Activated T-helper 2 cell treated with anti-CD3 and anti-CD28 coated beads, Interferon-gamma antibody, Interleukin-2, Interleukin-4, amounts not matched to agents 10 μg/mL and 5 μg/mL and 100 μg/mL, durations not matched to agents 14 hours and 24 hours and 36 hours (primary cell): Measurements from ENCODE around the gene MYBBP1A. TPM values are rescaled to one million over a fixed set of nuclear protein-coding genes. Genes with fewer than 3 reads are reported as not detected.

ENCODE experiments used
- DNase-seq: peaks from one replicate; pipeline ENCODE4 v3.0.0; 2021; ENCODE audit warnings: low spot score
- H3K27ac Mint-ChIP-seq: one replicate; pipeline ENCODE4 v1.8.0; 2021; ENCODE audit warnings: mixed read lengths
- H3K27me3 Mint-ChIP-seq: one replicate; pipeline ENCODE4 v1.8.0; 2021; ENCODE audit warnings: low read depth, mixed read lengths
- H3K36me3 Mint-ChIP-seq: one replicate; pipeline ENCODE4 v1.8.0; 2021; ENCODE audit warnings: low read depth, mixed read lengths
- H3K4me1 Mint-ChIP-seq: one replicate; pipeline ENCODE4 v1.8.0; 2021; ENCODE audit warnings: low read depth, mixed read lengths
- H3K4me3 Mint-ChIP-seq: one replicate; pipeline ENCODE4 v1.8.0; 2021; ENCODE audit warnings: low read depth, mild to moderate bottlenecking, moderate library complexity, mixed read lengths
- H3K9me3 Mint-ChIP-seq: one replicate; pipeline ENCODE4 v1.8.0; 2021; ENCODE audit warnings: mixed read lengths
- intact Hi-C: fragments of 100-400 bp; cut with micrococcal nuclease; formaldehyde crosslinking; loops from one replicate; pipeline ENCODE4 v1.15.1; 2023
- total RNA-seq: library from RNA; stranded (reverse); gene quantifications from 2 replicates; pipeline ENCODE4 v1.2.3, GENCODE V29; 2022

The MYBBP1A gene
- total RNA-seq, 1 donor from 2014 or later, result 137 TPM

DNA sequence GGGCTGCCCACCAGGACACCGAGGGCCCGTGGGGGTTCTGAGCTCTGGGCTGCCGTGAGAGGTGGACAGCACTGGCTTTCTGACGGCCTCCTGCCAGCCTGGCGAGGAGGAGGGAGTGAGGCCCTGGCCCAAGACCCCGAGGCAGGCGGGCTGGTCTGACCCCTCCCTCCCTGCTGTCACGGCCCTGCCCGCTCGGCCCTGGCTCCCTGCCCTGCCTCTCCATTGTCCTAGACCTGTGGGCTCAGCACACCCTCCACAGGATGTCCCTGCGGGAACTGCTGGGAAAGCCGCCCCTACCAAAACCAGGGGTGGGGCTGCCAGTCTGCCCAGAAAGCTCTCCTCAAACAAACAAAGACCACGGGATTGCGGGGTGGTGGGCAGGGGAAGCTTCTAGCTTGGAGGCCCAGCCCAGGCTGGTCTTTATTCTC is 35.8 kb downstream of the MYBBP1A start:
- Mint-ChIP-seq H3K27me3 (no peaks in the 10 kb centered on the region), H3K9me3 (no peaks in the 10 kb centered on the region), H3K27ac (no peak overlapping the region), H3K4me3 (no peak overlapping the region), H3K4me1 (no peaks in the 10 kb centered on the region), H3K36me3 (no peaks in the 10 kb centered on the region)
- intact Hi-C loops, result no loop called here
- DNase-seq, result no peak

DNA sequence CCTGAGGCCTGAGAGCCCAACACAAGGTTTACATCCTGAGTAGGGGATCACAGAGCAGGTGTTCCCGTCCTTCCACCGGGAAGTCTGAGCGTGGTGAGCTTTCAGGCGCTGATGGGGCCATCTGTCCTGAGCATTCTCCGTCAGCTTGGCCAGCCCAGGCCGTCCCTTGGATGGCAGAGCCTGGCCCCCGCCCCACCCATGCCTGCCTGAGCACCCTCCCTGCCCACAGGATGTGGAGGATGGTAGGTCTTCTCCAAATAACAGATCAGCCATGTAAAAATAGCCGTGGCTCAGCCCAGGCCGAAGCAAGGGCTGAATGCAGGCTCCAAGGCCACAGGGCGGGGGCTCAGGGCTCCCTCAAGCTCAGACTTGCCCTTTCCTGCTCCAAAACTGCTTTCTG is 36.3 kb downstream of the MYBBP1A start:
- intact Hi-C loops, result no loop called here
- Mint-ChIP-seq H3K9me3 (no peaks in the 10 kb centered on the region), H3K36me3 (no peaks in the 10 kb centered on the region), H3K27me3 (no peaks in the 10 kb centered on the region), H3K4me3 (no peak overlapping the region), H3K27ac (no peak overlapping the region), H3K4me1 (no peaks in the 10 kb centered on the region)
- DNase-seq, result no peak

DNA sequence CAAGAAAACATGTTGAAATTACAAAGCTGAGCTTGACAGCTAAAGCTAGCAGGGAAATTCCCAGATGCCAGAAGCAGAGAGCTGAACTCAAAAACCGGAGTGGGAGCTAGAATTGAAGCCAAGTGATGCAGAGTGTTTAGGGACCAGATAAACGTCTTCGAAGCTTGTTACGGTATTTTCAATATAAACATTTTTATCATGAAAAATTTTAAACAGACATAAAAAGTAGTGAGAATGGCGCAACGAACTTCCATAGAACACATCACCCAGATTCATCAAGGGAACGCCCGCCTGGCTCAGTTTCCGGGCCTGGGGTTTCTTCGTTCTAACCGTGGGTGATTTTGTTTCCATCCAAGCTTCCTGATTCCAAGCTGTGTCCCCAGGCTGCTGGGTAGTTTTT is 38.4 kb downstream of the MYBBP1A start:
- no peaks in the 10 kb centered on the region for H3K27me3 Mint-ChIP-seq
- intact Hi-C loops, result no loop called here
- H3K9me3 Mint-ChIP-seq, result no peaks in the 10 kb centered on the region
- H3K36me3 Mint-ChIP-seq, result no peaks in the 10 kb centered on the region
- DNase-seq, result no peak
- no peak overlapping the region for H3K4me3 Mint-ChIP-seq
- H3K27ac Mint-ChIP-seq, result no peak overlapping the region
- H3K4me1 Mint-ChIP-seq, result no peaks in the 10 kb centered on the region

DNA sequence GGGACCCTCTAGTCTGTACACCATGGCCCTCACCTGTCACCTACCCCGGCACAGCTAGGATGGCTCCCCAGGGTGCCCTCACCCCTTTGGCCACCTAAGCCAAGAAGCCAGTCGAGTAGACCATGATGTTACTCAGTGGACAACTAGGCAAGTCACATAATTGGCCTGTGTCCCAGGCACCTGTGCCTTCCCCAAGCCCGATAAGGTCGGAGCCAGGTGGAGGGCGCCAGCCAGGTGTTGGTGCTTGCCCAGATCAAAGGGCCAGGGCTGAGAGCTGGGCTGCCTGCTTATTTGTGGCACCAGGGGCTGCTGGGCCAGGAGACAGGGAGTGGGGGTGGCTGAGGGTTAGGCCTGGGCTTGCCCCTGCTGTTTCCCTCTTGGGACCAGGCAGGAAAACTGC is 39.7 kb downstream of the MYBBP1A start:
- no peaks in the 10 kb centered on the region for H3K36me3 Mint-ChIP-seq
- H3K4me3 Mint-ChIP-seq, result no peak overlapping the region
- H3K9me3 Mint-ChIP-seq, result no peaks in the 10 kb centered on the region
- H3K4me1 Mint-ChIP-seq, result no peaks in the 10 kb centered on the region
- DNase-seq, result no peak
- no peaks in the 10 kb centered on the region for H3K27me3 Mint-ChIP-seq
- no peak overlapping the region for H3K27ac Mint-ChIP-seq
- intact Hi-C loops, result no loop called here

DNA sequence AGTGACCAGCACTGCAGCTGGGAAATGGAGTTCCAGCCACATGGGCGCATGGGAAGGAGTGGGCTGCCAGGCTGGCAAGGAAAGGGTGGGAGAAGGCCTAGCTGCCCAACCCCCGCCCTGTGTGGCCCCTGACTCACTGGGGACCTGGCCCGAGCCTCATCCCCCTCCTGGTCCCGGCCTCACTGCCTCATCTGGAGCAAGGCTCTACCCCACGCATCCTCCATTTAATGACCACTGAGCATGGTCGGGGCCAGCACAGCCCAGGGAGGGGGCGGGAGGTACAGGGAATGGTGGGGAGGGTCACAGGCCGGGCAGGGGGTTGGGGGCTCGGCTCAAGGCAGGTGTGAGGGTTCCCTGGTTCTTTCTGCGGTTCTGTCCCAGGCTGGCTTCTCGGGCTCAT is 40.4 kb downstream of the MYBBP1A start:
- Mint-ChIP-seq H3K27me3 (no peaks in the 10 kb centered on the region), H3K4me3 (no peak overlapping the region), H3K27ac (no peak overlapping the region), H3K4me1 (peaks cover under 1% of the 10 kb centered on the region), H3K36me3 (no peaks in the 10 kb centered on the region), H3K9me3 (no peaks in the 10 kb centered on the region)
- no peak for DNase-seq
- intact Hi-C loops, result no loop called here

DNA sequence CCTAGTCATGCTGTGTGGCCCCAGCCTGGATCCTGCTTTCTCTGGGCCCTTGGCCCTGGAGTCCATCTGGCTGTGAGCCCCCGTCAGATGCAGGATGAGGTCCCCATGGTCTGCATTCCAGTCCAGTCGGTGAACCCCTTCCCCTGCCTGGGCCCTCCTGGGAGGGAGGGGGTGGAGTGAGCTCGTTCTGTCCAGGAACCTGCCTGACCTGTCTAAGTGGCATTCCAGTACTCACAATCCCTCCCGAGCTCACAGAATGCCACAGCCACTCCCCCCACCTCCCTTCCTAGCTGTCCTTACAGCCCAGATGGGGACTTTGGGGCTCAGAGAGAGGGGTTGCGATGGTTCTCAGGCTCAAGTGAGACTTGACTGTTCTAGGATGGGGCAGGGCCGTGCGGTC is 41.0 kb downstream of the MYBBP1A start:
- Mint-ChIP-seq H3K36me3 (no peaks in the 10 kb centered on the region), H3K27ac (no peak overlapping the region)
- intact Hi-C loops, result no loop called here

DNA sequence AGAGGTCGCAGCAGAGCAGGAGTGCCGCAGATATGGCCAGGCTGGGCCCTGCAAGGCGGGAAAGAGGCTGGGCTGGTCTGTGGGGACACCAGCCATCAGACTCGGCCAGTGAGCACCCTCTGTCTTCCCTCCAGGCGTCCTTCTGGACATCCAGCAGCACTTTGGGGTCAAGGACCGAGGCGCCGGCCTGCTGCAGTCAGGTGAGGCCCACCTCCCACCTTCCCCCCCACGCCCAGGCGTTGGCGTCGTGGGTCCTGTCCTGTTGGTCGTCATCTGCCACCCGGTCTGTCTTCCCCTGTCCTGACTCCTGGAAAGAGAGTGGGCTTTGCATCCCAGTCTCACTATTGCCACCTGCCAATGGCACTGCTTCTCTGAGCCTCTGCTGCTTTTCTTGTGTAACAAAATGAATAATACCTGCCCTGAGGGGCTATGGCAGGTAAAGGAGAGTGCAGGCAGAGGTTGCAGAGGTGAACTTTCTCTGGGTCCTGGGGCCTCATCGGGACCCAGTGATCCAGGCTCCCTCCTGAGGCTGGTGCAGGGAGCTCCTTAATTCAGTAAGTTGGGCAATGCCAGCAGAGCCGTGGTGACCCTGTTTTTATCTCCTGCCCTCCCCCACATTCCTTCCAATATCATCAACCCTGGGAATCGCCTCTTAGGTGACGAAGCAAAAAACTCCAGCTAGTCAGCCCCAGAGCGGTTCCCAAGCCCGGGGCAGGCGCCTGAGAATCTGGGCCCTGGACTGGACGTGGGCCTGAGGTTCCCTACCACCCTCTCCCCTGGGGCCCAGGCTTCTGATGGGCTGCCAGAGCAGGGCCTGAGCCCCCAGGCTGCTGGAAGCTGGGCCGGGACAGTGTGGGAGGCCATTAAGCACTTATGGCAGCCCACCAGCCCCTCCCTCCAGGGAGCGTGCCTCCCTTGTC is 41.8 kb downstream of the MYBBP1A start:
- Mint-ChIP-seq H3K9me3 (no peaks in the 10 kb centered on the region), H3K27ac (no peak overlapping the region), H3K36me3 (no peaks in the 10 kb centered on the region), H3K4me1 (peaks cover 12% of the 10 kb centered on the region), H3K27me3 (no peaks in the 10 kb centered on the region), H3K4me3 (no peak overlapping the region)
- intact Hi-C loops, result no loop called here
- DNase-seq, result no peak

More for the DNA sequence above, 41.0 kb downstream of the MYBBP1A start:
- H3K9me3 Mint-ChIP-seq, result no peaks in the 10 kb centered on the region
- H3K4me3 Mint-ChIP-seq, result no peak overlapping the region
- peaks cover 6% of the 10 kb centered on the region for H3K4me1 Mint-ChIP-seq
- no peak for DNase-seq
- H3K27me3 Mint-ChIP-seq, result no peaks in the 10 kb centered on the region

DNA sequence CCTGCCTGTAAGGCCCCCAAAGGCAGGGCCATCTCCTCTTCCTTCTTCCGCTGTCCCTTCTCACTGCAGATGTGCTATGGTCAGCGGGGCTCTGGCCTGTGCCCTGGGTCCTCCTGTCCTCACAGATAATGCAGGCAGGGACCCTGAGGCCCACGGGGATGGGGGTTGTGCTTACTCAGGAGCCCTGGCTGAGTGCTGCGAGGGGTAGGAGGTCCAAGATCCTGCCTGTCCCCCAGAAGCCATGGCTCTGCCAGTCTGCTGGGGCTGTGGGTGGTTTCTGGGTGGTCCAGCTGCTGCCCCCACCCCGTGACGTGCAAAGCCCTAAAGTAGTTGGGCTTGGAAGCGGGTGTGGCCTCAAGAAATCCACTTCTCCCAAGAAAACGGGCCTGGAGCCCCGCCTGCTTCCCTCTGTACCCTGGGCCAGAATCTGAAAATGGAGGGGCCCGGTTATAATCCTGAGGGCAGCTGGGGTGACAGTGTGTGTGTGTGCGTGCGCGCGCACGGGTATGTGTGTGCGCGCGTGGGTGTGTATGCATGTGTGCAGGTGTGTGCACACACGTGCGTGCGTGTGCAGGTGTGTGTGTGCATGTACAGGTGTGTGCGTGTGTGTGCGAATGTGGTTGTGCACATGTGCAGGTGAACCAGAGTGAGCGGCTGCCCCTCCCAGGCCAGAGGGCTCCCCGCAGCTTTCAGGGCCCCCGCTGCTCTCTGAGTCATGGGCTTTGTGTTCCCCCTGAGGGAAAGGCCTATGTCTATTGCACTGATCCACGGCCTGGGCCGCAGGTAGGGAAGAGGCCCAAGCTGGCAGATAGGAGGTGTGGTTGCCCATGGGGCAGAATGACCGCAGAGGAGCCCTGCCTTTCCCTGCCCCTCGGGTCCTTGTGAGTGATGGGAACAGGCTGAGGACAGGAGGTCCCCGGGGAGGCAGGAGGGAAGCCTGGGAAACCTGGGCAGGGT is 42.8 kb downstream of the MYBBP1A start:
- DNase-seq, result no peak
- Mint-ChIP-seq H3K27ac (no peak overlapping the region), H3K36me3 (no peaks in the 10 kb centered on the region), H3K9me3 (no peaks in the 10 kb centered on the region), H3K4me3 (no peak overlapping the region), H3K4me1 (peaks cover 12% of the 10 kb centered on the region), H3K27me3 (no peaks in the 10 kb centered on the region)
- intact Hi-C loops, result no loop called here

DNA sequence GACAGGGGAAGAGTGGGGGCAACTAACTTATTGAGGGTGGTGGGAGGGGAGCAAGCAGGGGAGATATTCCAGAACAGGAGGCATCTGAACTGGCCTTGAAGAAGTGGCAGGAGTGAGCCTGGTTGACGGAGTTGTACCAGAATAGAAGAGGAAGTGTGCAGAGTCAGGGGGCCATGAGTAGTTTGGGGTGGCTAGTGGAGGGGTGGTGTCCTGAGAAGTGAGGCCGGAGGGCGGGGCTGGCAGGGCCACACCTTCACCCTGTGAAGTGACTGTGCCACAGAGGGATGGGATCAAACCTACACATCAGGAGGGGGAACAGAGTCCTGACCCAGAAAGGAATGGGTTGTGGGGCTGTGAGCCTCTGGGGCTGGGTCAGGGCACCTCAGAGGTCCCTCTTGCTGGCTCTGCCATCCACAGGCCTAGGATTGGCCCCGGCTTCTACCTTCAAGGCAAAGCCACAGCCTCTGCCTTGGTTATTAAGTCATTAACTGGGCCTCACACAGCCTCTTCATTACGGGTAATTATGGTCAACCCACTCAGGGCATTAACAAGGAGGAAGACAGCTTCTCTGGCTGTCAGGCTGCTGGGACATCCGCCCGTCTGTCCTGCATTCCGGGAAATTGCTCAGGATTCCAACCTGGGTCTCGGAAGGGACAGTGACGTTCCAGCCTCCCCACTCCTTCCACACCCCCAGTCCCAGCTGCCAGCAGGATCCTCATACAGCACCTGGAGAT is 43.8 kb downstream of the MYBBP1A start:
- Mint-ChIP-seq H3K27me3 (no peaks in the 10 kb centered on the region), H3K4me1 (peaks cover 12% of the 10 kb centered on the region), H3K4me3 (no peak overlapping the region), H3K27ac (no peak overlapping the region), H3K9me3 (no peaks in the 10 kb centered on the region), H3K36me3 (no peaks in the 10 kb centered on the region)
- intact Hi-C loops, result no loop called here
- no peak for DNase-seq

DNA sequence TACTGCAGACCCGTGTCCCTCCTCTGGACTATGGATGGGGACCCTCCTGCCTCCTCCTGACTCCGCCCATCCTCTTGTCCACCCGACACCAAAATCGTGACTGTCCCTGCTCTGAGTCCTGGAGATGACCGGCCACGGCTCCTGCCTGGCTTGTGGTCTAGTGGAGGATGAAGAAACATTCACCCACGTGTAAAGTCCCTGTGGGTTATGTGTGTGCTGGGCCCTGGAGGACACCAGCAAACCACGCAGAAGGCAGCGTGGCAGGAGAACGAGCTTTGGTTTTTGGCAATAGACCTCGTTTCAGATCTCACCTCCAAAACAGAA is 44.6 kb downstream of the MYBBP1A start:
- no peaks in the 10 kb centered on the region for H3K36me3 Mint-ChIP-seq
- no peak overlapping the region for H3K27ac Mint-ChIP-seq
- H3K4me1 Mint-ChIP-seq, result peaks cover 12% of the 10 kb centered on the region
- no peak overlapping the region for H3K4me3 Mint-ChIP-seq
- no peaks in the 10 kb centered on the region for H3K9me3 Mint-ChIP-seq
- no peaks in the 10 kb centered on the region for H3K27me3 Mint-ChIP-seq
- no peak for DNase-seq
- intact Hi-C loops, result no loop called here

DNA sequence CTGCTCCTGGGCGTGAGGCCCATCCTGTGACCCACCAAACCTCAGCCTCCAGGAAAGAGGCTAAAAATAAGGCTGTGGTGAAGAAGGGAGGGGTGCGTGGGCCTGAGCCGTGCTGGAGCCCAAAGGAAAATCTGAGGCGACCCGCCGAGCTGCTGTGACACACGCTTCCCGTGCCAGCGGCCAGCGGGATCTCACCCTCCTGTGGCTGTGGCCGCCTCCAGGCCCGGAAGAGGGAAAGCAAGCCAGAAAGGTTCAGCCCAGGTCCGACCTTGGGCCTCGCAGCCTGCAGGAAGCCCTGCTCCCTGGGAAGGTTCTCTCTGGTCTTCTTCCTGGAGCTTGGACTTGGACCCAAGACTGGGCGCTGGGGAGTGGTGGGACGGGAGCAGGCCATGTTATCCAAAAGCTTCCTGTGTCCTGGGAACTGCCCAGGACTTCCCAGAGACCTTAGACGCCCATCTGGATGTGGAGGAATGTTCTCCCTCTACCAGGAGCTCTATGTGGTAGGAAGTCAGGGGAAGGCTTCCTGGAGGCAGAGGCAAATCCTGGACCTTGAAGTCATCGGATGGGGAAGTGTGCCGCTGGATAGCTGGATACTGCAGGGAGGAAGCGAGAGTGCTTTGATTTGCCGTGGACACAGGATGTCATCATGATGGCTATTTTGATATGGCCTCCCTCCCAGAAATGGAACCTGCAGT is 45.1 kb downstream of the MYBBP1A start:
- H3K27me3 Mint-ChIP-seq, result no peaks in the 10 kb centered on the region
- H3K36me3 Mint-ChIP-seq, result no peaks in the 10 kb centered on the region
- H3K4me1 Mint-ChIP-seq, result peaks cover 14% of the 10 kb centered on the region
- intact Hi-C loops, result no loop called here
- no peak overlapping the region for H3K27ac Mint-ChIP-seq
- H3K9me3 Mint-ChIP-seq, result no peaks in the 10 kb centered on the region
- no peak overlapping the region for H3K4me3 Mint-ChIP-seq
- DNase-seq, result no peak

DNA sequence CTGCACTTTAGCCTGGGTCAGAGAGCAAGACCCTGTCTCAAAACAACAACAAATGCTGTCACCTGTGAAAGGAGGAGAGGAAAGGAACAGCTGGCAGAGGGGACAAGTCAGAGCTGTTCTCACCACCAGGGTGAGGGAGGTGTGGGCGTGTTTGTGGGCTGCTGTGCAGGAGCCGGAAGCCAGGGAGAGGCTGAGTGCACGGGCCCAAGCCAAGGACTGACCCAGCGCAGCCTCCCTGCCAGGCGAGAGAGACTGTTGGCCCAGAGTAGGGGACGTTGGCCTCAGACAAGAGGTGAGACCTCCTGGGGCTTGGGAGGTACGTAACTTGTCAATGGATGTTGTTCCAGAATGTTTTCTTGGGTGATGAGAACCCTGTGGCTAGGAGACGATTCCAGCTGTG is 45.8 kb downstream of the MYBBP1A start:
- no peak overlapping the region for H3K27ac Mint-ChIP-seq

More for the DNA sequence above, 45.8 kb downstream of the MYBBP1A start:
- Mint-ChIP-seq H3K9me3 (no peaks in the 10 kb centered on the region), H3K4me3 (no peak overlapping the region), H3K36me3 (no peaks in the 10 kb centered on the region), H3K4me1 (peaks cover 20% of the 10 kb centered on the region), H3K27me3 (no peaks in the 10 kb centered on the region)
- intact Hi-C loops, result no loop called here
- peak; percentile 32 for DNase-seq
